ENCODE measurements around the gene NEK7. TPM values are rescaled to one million over a fixed set of nuclear protein-coding genes. Genes with fewer than 3 reads are reported as not detected.

Gene NEK7
- total and polyA plus RNA-seq, 2 experiments from 2014 or later = 25.6 to 86.9 TPM

GRCh38 chr1:198244772-198245171 lies 88.0 kb downstream of the NEK7 start:
- Histone ChIP-seq H3K4me1 (ENCODE audit: insufficient read depth) (no peaks in the 10 kb centered on the region), H3K4me2 (no peak overlapping the region), H3K9me3 (ENCODE audit: low read depth) (no peaks in the 10 kb centered on the region), H3K27me3 (no peaks in the 10 kb centered on the region), H3K36me3 (replicated peaks; ENCODE audit: insufficient read depth, low read depth) (no peaks in the 10 kb centered on the region), H2AFZ (no peak overlapping the region), H3K27ac (no peak overlapping the region), H3K9me2 (replicated peaks; ENCODE audit: insufficient read depth) (no peaks in the 10 kb centered on the region), H3K79me2 (peaks cover 50% of the 10 kb centered on the region), H4K20me1 (ENCODE audit: insufficient read depth, poor library complexity, severe bottlenecking) (no peaks in the 10 kb centered on the region), H3K4me3 (no peak overlapping the region)
- DNase-seq (ENCODE audit: low spot score) = no peak
- TF ChIP-seq EZH2 (IDR thresholded peaks at IDR 0.05; ENCODE audit: borderline replicate concordance) (no peak), EZH2phosphoT487 (IDR thresholded peaks at IDR 0.05; ENCODE audit: low read depth, severe bottlenecking, unreplicated experiment) (no peak), CTCF (IDR thresholded peaks at IDR 0.05; ENCODE audit: poor library complexity) (no peak)

GRCh38 chr1:198245379-198245778 lies 88.6 kb downstream of the NEK7 start:
- Histone ChIP-seq H3K4me2 (no peak overlapping the region), H3K4me1 (ENCODE audit: insufficient read depth) (no peaks in the 10 kb centered on the region), H3K27me3 (no peaks in the 10 kb centered on the region), H3K27ac (no peak overlapping the region), H3K9me3 (ENCODE audit: low read depth) (no peaks in the 10 kb centered on the region), H3K4me3 (no peak overlapping the region), H3K9me2 (replicated peaks; ENCODE audit: insufficient read depth) (no peaks in the 10 kb centered on the region), H2AFZ (no peak overlapping the region), H3K79me2 (peaks cover 50% of the 10 kb centered on the region), H3K36me3 (replicated peaks; ENCODE audit: insufficient read depth, low read depth) (no peaks in the 10 kb centered on the region), H4K20me1 (ENCODE audit: insufficient read depth, poor library complexity, severe bottlenecking) (no peaks in the 10 kb centered on the region)
- 86% methylated on average over 2 of the region's 2 CpGs for WGBS (ENCODE audit: low lambda C conversion rate, missing lambda C conversion rate)
- DNase-seq (ENCODE audit: low spot score) = no peak
- no peak for TF ChIP-seq EZH2 (IDR thresholded peaks at IDR 0.05; ENCODE audit: borderline replicate concordance)
- no peak for TF ChIP-seq CTCF (IDR thresholded peaks at IDR 0.05; ENCODE audit: poor library complexity)
- TF ChIP-seq EZH2phosphoT487 (IDR thresholded peaks at IDR 0.05; ENCODE audit: low read depth, severe bottlenecking, unreplicated experiment) = no peak

- no peak overlapping the region for H3K4me3 ChIP-seq
- DNase-seq (ENCODE audit: low spot score) = no peak
- H2AFZ ChIP-seq = no peak overlapping the region
- no peaks in the 10 kb centered on the region for H3K9me3 ChIP-seq (ENCODE audit: low read depth)
- 97% methylated on average over 7 of the region's 7 CpGs for WGBS (ENCODE audit: low lambda C conversion rate, missing lambda C conversion rate)
- H3K27me3 ChIP-seq = no peaks in the 10 kb centered on the region
- H3K36me3 ChIP-seq (replicated peaks; ENCODE audit: insufficient read depth, low read depth) = no peaks in the 10 kb centered on the region
- no peaks in the 10 kb centered on the region for H4K20me1 ChIP-seq (ENCODE audit: insufficient read depth, poor library complexity, severe bottlenecking)
- no peaks in the 10 kb centered on the region for H3K9me2 ChIP-seq (replicated peaks; ENCODE audit: insufficient read depth)
- no peaks in the 10 kb centered on the region for H3K4me1 ChIP-seq (ENCODE audit: insufficient read depth)
- no peak overlapping the region for H3K4me2 ChIP-seq
- peaks cover 48% of the 10 kb centered on the region for H3K79me2 ChIP-seq
- H3K27ac ChIP-seq = no peak overlapping the region
- TF ChIP-seq CTCF (IDR thresholded peaks at IDR 0.05; ENCODE audit: poor library complexity) (no peak), EZH2phosphoT487 (IDR thresholded peaks at IDR 0.05; ENCODE audit: low read depth, severe bottlenecking, unreplicated experiment) (no peak), EZH2 (IDR thresholded peaks at IDR 0.05; ENCODE audit: borderline replicate concordance) (no peak)
Measured at GRCh38 chr1:198246337-198246736, 89.5 kb downstream of the NEK7 start.

GRCh38 chr1:198253259-198253658 lies 96.5 kb downstream of the NEK7 start:
- H3K9me3 ChIP-seq (ENCODE audit: low read depth) = no peaks in the 10 kb centered on the region
- H4K20me1 ChIP-seq (ENCODE audit: insufficient read depth, poor library complexity, severe bottlenecking) = no peaks in the 10 kb centered on the region
- peaks cover 33% of the 10 kb centered on the region for H3K79me2 ChIP-seq
- H2AFZ ChIP-seq = no peak overlapping the region
- no peak overlapping the region for H3K4me3 ChIP-seq
- no peaks in the 10 kb centered on the region for H3K9me2 ChIP-seq (replicated peaks; ENCODE audit: insufficient read depth)
- 94% methylated on average over 4 of the region's 4 CpGs for WGBS (ENCODE audit: low lambda C conversion rate, missing lambda C conversion rate)
- H3K36me3 ChIP-seq (replicated peaks; ENCODE audit: insufficient read depth, low read depth) = no peaks in the 10 kb centered on the region
- H3K27ac ChIP-seq = no peak overlapping the region
- no peak for DNase-seq (ENCODE audit: low spot score)
- H3K27me3 ChIP-seq = no peaks in the 10 kb centered on the region
- TF ChIP-seq EZH2phosphoT487 (IDR thresholded peaks at IDR 0.05; ENCODE audit: low read depth, severe bottlenecking, unreplicated experiment) (no peak), EZH2 (IDR thresholded peaks at IDR 0.05; ENCODE audit: borderline replicate concordance) (no peak), CTCF (IDR thresholded peaks at IDR 0.05; ENCODE audit: poor library complexity) (no peak)
- no peak overlapping the region for H3K4me2 ChIP-seq
- H3K4me1 ChIP-seq (ENCODE audit: insufficient read depth) = no peaks in the 10 kb centered on the region
